SK-N-SH (cell line): Measurements from ENCODE around the gene ABHD3. TPM values are rescaled to one million over a fixed set of nuclear protein-coding genes. Genes with fewer than 3 reads are reported as not detected.

Source experiments
- CTCF ChIA-PET: fragments of 300-600, 350-600 bp; formaldehyde crosslinking; extraction: SDS; loops from one replicate; lab custom pipeline; 2021; lab: Yijun Ruan, JAX
- POLR2A ChIA-PET: fragments of 350-600 bp; sonication (Branson Sonifier 250); formaldehyde crosslinking; extraction: SDS; loops from one replicate; lab custom pipeline; 2020; ENCODE audit warnings: antibody characterized with exemption, inconsistent platforms; lab: Yijun Ruan, JAX
- DNase-seq: peaks from one replicate; pipeline ENCODE4 v3.0.0; 2012
- H2AFZ ChIP-seq: fragments of 200-600 bp; sonication (generic); 2 replicates; pipeline ENCODE4 v1.8.1; 2016; ENCODE audit warnings: antibody characterized with exemption, mild to moderate bottlenecking, low read depth
- H3F3A ChIP-seq: fragments of 200-600 bp; sonication (generic); replicated peaks from 2 replicates; pipeline ENCODE3; 2016; ENCODE audit warnings: antibody characterized with exemption, mild to moderate bottlenecking; ENCODE audit not compliant: insufficient read depth
- H3K27ac ChIP-seq, 2 experiments: fragments of 200-500 bp in 1 of 2; fragments of 200-600 bp in 1 of 2; sonication (Bioruptor generic) in 1 of 2; sonication (generic), shearing (Covaris generic) in 1 of 2; 2 replicates each; pipeline versions ENCODE4 v1.5.1 to v1.6.1; 2014 to 2016; ENCODE audit warnings: low read depth in 2 of 2, inconsistent platforms in 1 of 2, low read length in 1 of 2, mild to moderate bottlenecking in 1 of 2, mixed read lengths in 1 of 2
- H3K27me3 ChIP-seq: fragments of 200-600 bp; sonication (generic), shearing (Covaris generic); 2 replicates; pipeline ENCODE4 v1.6.1; 2016; ENCODE audit warnings: mixed run types; ENCODE audit not compliant: insufficient read depth
- H3K36me3 ChIP-seq, 2 experiments: fragments of 200-500 bp in 1 of 2; fragments of 200-600 bp in 1 of 2; sonication (Bioruptor generic) in 1 of 2; sonication (generic) in 1 of 2; replicated peaks in 1 of 2; 2 replicates each; pipeline versions ENCODE3 to v1.5.1; 2014 to 2016; ENCODE audit warnings: low read length in 1 of 2, mild to moderate bottlenecking in 1 of 2; ENCODE audit not compliant: insufficient read depth in 2 of 2, control insufficient read depth in 1 of 2
- H3K4me1 ChIP-seq, 2 experiments: fragments of 200-500 bp in 1 of 2; fragments of 200-600 bp in 1 of 2; sonication (Bioruptor generic) in 1 of 2; sonication (generic), shearing (Covaris generic) in 1 of 2; 2 replicates each; pipeline versions ENCODE4 v1.5.1 to v1.6.1; 2014 to 2016; ENCODE audit warnings: low read depth in 1 of 2, low read length in 1 of 2, mixed run types in 1 of 2; ENCODE audit not compliant: insufficient read depth in 2 of 2, control insufficient read depth in 1 of 2
- H3K4me2 ChIP-seq: fragments of 200-600 bp; sonication (generic), shearing (Covaris generic); 2 replicates; pipeline ENCODE4 v1.6.1; 2017; ENCODE audit warnings: mixed run types
- H3K4me3 ChIP-seq, 2 experiments: fragments of 200-500 bp in 1 of 2; fragments of 200-600 bp in 1 of 2; sonication (Bioruptor generic) in 1 of 2; sonication (generic), shearing (Covaris generic) in 1 of 2; 2 replicates each; pipeline versions ENCODE4 v1.5.1 to v1.8.1; 2014 to 2016; ENCODE audit warnings: low read depth in 2 of 2, inconsistent platforms in 1 of 2, low read length in 1 of 2, mild to moderate bottlenecking in 1 of 2, mixed read lengths in 1 of 2, moderate library complexity in 1 of 2
- H3K79me2 ChIP-seq: fragments of 200-600 bp; sonication (generic); 2 replicates; pipeline ENCODE4 v1.8.1; 2017; ENCODE audit warnings: mild to moderate bottlenecking; ENCODE audit not compliant: insufficient read depth
- H3K9ac ChIP-seq: fragments of 200-600 bp; sonication (generic); 2 replicates; pipeline ENCODE4 v1.6.1; 2017; ENCODE audit warnings: mixed run types
- H3K9me2 ChIP-seq: fragments of 200-600 bp; sonication (generic); 2 replicates; pipeline ENCODE4 v1.6.1; 2017; ENCODE audit warnings: mixed run types
- H3K9me3 ChIP-seq: fragments of 200-600 bp; sonication (generic); 2 replicates; pipeline ENCODE4 v1.6.1; 2017; ENCODE audit warnings: mixed run types, mild to moderate bottlenecking, moderate library complexity
- H4K20me1 ChIP-seq: fragments of 200-600 bp; sonication (generic); 2 replicates; pipeline ENCODE4 v1.6.1; 2017; ENCODE audit warnings: mild to moderate bottlenecking, mixed run types; ENCODE audit not compliant: insufficient read depth
- ELF1 ChIP-seq: IDR thresholded peaks from 2 replicates; pipeline ENCODE4 v1.4.0; 2012
- EP300 ChIP-seq, 2 experiments: IDR thresholded peaks; 2 replicates each; pipeline versions ENCODE4 v1.4.0 to v1.6.1; 2012; ENCODE audit warnings: borderline replicate concordance in 1 of 2, low read depth in 1 of 2, low read length in 1 of 2
- FOXJ3 ChIP-seq: sonication (generic); formaldehyde crosslinking; IDR thresholded peaks from 2 replicates; pipeline ENCODE4 v1.5.1; 2020; ENCODE audit warnings: mild to moderate bottlenecking, missing genetic modification reagents
- GATA2 ChIP-seq: sonication (generic); formaldehyde crosslinking; IDR thresholded peaks from 2 replicates; pipeline ENCODE4 v1.5.0; 2020; ENCODE audit warnings: mild to moderate bottlenecking, missing genetic modification reagents
- JUND ChIP-seq: IDR thresholded peaks from 2 replicates; pipeline ENCODE4 v1.4.0; 2012
- MEF2A ChIP-seq: IDR thresholded peaks from 2 replicates; pipeline ENCODE4 v1.4.0; 2012; ENCODE audit warnings: low read depth, borderline replicate concordance
- NFIC ChIP-seq: IDR thresholded peaks from 2 replicates; pipeline ENCODE4 v1.4.0; 2012; ENCODE audit warnings: borderline replicate concordance
- NRF1 ChIP-seq: IDR thresholded peaks from 2 replicates; pipeline ENCODE4 v1.6.1; 2012; ENCODE audit warnings: low read depth, mild to moderate bottlenecking, low read length
- RCOR1 ChIP-seq: fragments of 150-350 bp; IDR thresholded peaks from 2 replicates; pipeline ENCODE4 v1.6.1; 2017; ENCODE audit warnings: antibody characterized with exemption, low read length
- RFX5 ChIP-seq: IDR thresholded peaks from 2 replicates; pipeline ENCODE4 v1.6.1; 2012; ENCODE audit warnings: mild to moderate bottlenecking, improper control_type of control experiment, low read length
- SIN3A ChIP-seq: IDR thresholded peaks from 2 replicates; pipeline ENCODE4 v1.6.1; 2012; ENCODE audit warnings: low read depth, mild to moderate bottlenecking, low read length, moderate library complexity, borderline replicate concordance
- YY1 ChIP-seq: IDR thresholded peaks from 2 replicates; pipeline ENCODE4 v1.4.0; 2012; ENCODE audit warnings: low read depth, mild to moderate bottlenecking
- WGBS: methylation state at CpG from one replicate; pipeline ENCODE4 v1.1.6; 2017; ENCODE audit warnings: low lambda C conversion rate; 5-methylcytosine and 5-hydroxymethylcytosine counted together
- polyA plus RNA-seq, 3 experiments: library from polyadenylated mRNA; depleted of rRNA; stranded (reverse); fragments of >200 nt; gene quantifications; 2 replicates each; pipeline ENCODE4 v1.2.3, GENCODE V29; 2012
- TF ChIP-seq, protein P1 (sequence below): IDR thresholded peaks from 2 replicates; pipeline ENCODE4 v1.4.0; 2012; ENCODE audit warnings: low read depth, borderline replicate concordance
- TF ChIP-seq, protein P2 (sequence below): fragments of 150-350 bp; IDR thresholded peaks from 2 replicates; pipeline ENCODE4 v1.6.1; 2017; ENCODE audit warnings: antibody characterized with exemption, low read length, low read depth, borderline replicate concordance
- TF ChIP-seq, protein P3 (sequence below): fragments of 150-350 bp; IDR thresholded peaks from 2 replicates; pipeline ENCODE4 v1.6.1; 2016; ENCODE audit warnings: mild to moderate bottlenecking, low read depth, low read length
- TF ChIP-seq, protein P4 (sequence below): IDR thresholded peaks from 2 replicates; pipeline ENCODE4 v1.4.0; 2012; ENCODE audit warnings: low read depth
- TF ChIP-seq, protein P5 (sequence below): IDR thresholded peaks from 2 replicates; pipeline ENCODE4; 2012

ABHD3 gene
- polyA plus RNA-seq, 1 of the 3 experiments (the other 2 are of a cell fraction): 4.3 TPM

DNA sequence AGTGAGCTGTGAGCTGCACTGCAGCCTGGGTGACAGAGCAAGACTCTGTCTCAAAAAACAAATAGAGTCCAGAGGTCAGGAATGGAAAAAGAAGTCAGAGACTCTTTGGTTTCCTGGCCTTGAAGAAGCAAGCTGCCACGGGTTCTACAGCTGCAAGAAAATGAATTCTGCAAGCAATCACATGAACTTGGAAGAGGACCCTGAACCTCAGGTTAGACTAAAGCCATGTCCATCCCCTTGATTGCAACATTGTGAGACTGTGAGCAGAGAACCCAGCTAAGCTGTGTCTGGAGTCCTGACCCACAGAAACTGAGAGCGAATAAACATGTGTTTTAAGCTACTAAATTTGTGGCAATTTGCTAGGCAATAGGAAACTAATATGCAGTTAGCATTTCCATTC is 23.1 kb upstream of the ABHD3 start (continued):
- TF ChIP-seq, protein P1, sequence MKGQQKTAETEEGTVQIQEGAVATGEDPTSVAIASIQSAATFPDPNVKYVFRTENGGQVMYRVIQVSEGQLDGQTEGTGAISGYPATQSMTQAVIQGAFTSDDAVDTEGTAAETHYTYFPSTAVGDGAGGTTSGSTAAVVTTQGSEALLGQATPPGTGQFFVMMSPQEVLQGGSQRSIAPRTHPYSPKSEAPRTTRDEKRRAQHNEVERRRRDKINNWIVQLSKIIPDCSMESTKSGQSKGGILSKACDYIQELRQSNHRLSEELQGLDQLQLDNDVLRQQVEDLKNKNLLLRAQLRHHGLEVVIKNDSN: no peak
- TF ChIP-seq EP300 (IDR thresholded peaks at IDR 0.05; ENCODE audit: borderline replicate concordance in 1 of 2, low read depth in 1 of 2, low read length in 1 of 2) (no peak), NRF1 (no peak), MEF2A (no peak), GATA2 (no peak)
- TF ChIP-seq, protein P2, sequence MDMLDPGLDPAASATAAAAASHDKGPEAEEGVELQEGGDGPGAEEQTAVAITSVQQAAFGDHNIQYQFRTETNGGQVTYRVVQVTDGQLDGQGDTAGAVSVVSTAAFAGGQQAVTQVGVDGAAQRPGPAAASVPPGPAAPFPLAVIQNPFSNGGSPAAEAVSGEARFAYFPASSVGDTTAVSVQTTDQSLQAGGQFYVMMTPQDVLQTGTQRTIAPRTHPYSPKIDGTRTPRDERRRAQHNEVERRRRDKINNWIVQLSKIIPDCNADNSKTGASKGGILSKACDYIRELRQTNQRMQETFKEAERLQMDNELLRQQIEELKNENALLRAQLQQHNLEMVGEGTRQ: no peak

DNA sequence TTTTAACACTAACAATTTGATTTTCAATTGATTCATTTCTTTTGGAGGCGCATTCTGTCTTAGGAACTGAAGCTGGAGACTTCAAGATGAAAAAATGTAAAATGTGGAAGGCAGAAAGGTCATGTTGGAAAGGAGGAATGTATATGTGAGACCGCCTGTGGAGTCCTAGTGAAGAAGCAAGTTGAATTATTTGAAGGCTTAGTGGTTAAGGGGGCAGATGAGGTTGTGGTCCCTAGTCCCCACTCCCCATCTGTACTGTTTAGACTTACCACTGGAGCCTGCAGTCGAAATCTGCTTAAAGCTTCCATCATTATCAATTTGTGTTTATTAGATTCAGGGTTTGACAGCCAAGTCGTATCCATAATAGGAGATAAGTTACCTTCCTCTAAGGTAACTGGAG is 20.6 kb upstream of the ABHD3 start:
- no peaks in the 10 kb centered on the region for H3K4me1 ChIP-seq
- POLR2A ChIA-PET: no interaction called here
- no peak for DNase-seq
- TF ChIP-seq NFIC (no peak), RFX5 (no peak), RCOR1 (no peak), YY1 (no peak), SIN3A (no peak), FOXJ3 (no peak), ELF1 (no peak), JUND (no peak)
- TF ChIP-seq, protein P3, sequence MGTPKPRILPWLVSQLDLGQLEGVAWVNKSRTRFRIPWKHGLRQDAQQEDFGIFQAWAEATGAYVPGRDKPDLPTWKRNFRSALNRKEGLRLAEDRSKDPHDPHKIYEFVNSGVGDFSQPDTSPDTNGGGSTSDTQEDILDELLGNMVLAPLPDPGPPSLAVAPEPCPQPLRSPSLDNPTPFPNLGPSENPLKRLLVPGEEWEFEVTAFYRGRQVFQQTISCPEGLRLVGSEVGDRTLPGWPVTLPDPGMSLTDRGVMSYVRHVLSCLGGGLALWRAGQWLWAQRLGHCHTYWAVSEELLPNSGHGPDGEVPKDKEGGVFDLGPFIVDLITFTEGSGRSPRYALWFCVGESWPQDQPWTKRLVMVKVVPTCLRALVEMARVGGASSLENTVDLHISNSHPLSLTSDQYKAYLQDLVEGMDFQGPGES: no peak
- TF ChIP-seq, protein P4, sequence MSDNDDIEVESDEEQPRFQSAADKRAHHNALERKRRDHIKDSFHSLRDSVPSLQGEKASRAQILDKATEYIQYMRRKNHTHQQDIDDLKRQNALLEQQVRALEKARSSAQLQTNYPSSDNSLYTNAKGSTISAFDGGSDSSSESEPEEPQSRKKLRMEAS: no peak
- TF ChIP-seq, protein P5, sequence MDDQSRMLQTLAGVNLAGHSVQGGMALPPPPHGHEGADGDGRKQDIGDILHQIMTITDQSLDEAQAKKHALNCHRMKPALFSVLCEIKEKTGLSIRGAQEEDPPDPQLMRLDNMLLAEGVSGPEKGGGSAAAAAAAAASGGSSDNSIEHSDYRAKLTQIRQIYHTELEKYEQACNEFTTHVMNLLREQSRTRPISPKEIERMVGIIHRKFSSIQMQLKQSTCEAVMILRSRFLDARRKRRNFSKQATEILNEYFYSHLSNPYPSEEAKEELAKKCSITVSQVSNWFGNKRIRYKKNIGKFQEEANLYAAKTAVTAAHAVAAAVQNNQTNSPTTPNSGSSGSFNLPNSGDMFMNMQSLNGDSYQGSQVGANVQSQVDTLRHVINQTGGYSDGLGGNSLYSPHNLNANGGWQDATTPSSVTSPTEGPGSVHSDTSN: no peak
- no peak overlapping the region for H3K9ac ChIP-seq
- peaks cover 4% of the 10 kb centered on the region; the same call in 1 of the 2 replicates for H3K27me3 ChIP-seq
- no peaks in the 10 kb centered on the region for H4K20me1 ChIP-seq
- H3K4me2 ChIP-seq: no peak overlapping the region
- no peak overlapping the region for H3K27ac ChIP-seq
- WGBS: 64% methylated on average over 4 of the region's 4 CpGs
- no peak overlapping the region for H2AFZ ChIP-seq
- no peaks in the 10 kb centered on the region for H3K79me2 ChIP-seq
- CTCF ChIA-PET: no interaction called here
- no peaks in the 10 kb centered on the region for H3K9me2 ChIP-seq
- H3F3A ChIP-seq: no peaks in the 10 kb centered on the region
- no peaks in the 10 kb centered on the region for H3K36me3 ChIP-seq
- no peaks in the 10 kb centered on the region for H3K9me3 ChIP-seq
- no peak overlapping the region for H3K4me3 ChIP-seq
